Middle frontal gyrus (tissue), 1 donor: ENCODE measurements around the gene ZNF276.
"Not testable (repeated sequence)": the region's sequence is repeated elsewhere in the genome, so short reads cannot be mapped to it uniquely, and the experiment has no call there.

Source experiments
- DNase-seq: peaks from one replicate; pipeline ENCODE4 v3.0.0-alpha.2; 2015; ENCODE audit warnings: low spot score; ENCODE audit errors: extremely low spot score

The ZNF276 gene

GRCh38 chr16:89695875-89696669, 25.3 kb upstream of the ZNF276 start:
- DNase-seq = no peak

- DNase-seq = no peak
Observed at GRCh38 chr16:89696670-89697128, 24.6 kb upstream of the ZNF276 start.

- no peak for DNase-seq
Observed at GRCh38 chr16:89697161-89697615, 24.1 kb upstream of the ZNF276 start.

- no peak for DNase-seq
Observed at GRCh38 chr16:89697616-89698331, 23.6 kb upstream of the ZNF276 start.

GRCh38 chr16:89698717-89699116, 22.6 kb upstream of the ZNF276 start:
- DNase-seq = not testable (repeated sequence)

- DNase-seq = not testable (repeated sequence)
Observed at GRCh38 chr16:89699629-89700099, 21.7 kb upstream of the ZNF276 start.

- DNase-seq = peak; percentile 99
Observed at GRCh38 chr16:89700100-89700648, 21.2 kb upstream of the ZNF276 start.

GRCh38 chr16:89700649-89701424, 20.5 kb upstream of the ZNF276 start:
- no peak for DNase-seq

GRCh38 chr16:89701425-89702406, 19.6 kb upstream of the ZNF276 start, which contains the start of gene SPATA2L:
SPATA2L (minus strand) TSS chr16:89701705; CDS start chr16:89701232, 473 bp downstream.
- DNase-seq = peak; percentile 73

- DNase-seq = no peak
Observed at GRCh38 chr16:89704281-89704680, 17.1 kb upstream of the ZNF276 start.

GRCh38 chr16:89705006-89705405, 16.3 kb upstream of the ZNF276 start:
- DNase-seq = no peak

- DNase-seq = no peak
Observed at GRCh38 chr16:89706518-89707260, 14.6 kb upstream of the ZNF276 start.

GRCh38 chr16:89707695-89708094, 13.6 kb upstream of the ZNF276 start:
- no peak for DNase-seq

GRCh38 chr16:89708481-89708931, 12.8 kb upstream of the ZNF276 start:
- no peak for DNase-seq

- no peak for DNase-seq
Observed at GRCh38 chr16:89709166-89709565, 12.2 kb upstream of the ZNF276 start.

- no peak for DNase-seq
Observed at GRCh38 chr16:89709716-89710432, 11.5 kb upstream of the ZNF276 start.

GRCh38 chr16:89710709-89711564, 10.4 kb upstream of the ZNF276 start:
- DNase-seq = no peak
